GM21528 (cell line): ENCODE results near the gene ARL4D.
A peak's percentile ranks its signal among the peaks of the same experiment; 100 is the strongest.
"Not testable (repeated sequence)": the region's sequence is repeated elsewhere in the genome, so short reads cannot be mapped to it uniquely, and the experiment has no call there.

Source experiments
- ATAC-seq: cut with Tn5 transposase; IDR thresholded peaks from one replicate; pipeline ENCODE4 v1.9.1; 2021; ENCODE audit warnings: mild to moderate bottlenecking, moderate library complexity; ENCODE audit not compliant: unreplicated experiment, low FRiP score

The ARL4D gene

DNA sequence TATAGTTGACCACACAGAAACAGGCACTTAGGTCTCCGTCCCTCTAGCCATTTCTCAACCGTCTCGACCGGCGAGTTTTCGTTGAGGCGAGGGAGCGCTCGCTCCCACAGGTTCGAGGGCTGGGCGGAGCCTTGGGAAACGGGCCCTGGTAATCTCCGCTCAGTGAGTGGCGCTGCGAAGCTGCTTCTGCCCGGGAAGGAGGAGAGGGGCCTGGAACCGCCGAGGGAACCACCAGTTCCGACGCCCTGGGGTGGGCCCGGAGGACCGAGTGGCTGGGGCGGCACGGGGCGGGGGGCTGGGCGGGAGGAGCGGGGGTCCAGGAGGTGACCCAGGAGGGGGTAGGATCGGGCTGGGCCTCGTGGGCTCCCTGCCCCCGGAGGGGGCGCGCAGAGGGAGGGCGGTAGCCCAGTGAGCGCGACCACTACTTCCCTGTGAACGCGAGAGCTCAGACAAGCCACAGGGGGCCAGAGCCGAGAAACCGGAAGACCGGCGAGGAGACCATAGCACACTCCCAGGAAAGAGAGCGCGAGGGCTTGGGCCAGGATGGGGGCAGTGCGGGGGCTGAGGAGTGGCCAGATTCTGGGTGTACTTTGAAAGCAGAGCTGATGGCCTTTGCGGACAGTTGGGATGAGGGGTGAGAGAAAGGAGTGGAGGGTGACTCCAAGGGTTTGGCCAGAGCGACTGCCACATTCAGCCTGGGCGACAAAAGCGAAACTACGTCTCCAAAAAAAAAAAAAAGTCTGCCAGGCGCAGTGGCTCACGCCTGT, 29.9 kb upstream of the ARL4D start:
- ATAC-seq: peak; percentile 33

DNA sequence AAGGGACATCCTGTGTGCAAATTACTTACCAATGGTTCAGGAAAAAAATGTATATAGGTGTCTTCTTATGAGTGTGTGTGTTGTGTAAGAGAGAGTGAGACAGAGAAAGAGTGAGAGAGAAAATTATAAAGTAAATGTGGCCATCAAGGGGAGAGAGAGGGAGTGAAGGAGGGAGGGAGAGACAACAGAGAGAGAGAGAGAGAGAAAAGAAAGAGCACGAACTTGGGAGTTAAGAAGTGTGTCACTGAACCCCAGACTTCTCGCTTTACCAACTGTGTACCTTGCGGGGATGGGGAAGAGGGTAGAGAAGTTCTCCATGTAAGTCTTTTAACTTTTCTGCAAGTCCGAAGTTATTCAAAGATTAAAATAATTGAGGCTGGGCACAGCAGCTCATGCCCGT, 28.8 kb upstream of the ARL4D start:
- ATAC-seq: no peak

DNA sequence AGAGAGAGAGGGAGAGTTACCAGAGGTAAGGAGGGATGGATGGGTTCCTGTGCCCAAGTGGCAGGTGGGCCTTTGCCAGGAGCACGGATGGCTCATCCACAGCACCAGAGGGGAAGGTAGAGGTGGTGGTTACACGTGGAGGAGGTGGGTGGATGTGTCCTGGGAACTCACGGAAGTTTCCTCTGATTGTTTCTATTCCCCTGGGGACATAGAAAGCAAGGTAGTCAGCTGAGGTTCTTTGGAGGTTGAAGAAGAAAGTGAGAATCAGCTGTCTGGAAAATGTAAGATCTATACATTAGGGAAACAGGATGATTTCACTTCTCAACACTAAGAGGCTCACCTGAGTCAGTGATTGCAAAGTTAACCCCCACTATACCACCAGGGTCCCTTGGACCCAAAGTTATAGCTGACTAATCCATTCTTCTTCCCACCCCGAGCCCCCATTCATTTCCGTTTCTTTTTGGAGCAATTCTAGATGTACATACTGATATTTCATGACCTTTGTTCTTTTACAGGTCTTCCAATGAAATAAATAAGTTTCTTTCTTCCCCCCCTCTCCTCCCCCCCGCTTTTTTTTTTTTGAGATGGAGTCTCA, 27.5 kb upstream of the ARL4D start:
- no peak for ATAC-seq

DNA sequence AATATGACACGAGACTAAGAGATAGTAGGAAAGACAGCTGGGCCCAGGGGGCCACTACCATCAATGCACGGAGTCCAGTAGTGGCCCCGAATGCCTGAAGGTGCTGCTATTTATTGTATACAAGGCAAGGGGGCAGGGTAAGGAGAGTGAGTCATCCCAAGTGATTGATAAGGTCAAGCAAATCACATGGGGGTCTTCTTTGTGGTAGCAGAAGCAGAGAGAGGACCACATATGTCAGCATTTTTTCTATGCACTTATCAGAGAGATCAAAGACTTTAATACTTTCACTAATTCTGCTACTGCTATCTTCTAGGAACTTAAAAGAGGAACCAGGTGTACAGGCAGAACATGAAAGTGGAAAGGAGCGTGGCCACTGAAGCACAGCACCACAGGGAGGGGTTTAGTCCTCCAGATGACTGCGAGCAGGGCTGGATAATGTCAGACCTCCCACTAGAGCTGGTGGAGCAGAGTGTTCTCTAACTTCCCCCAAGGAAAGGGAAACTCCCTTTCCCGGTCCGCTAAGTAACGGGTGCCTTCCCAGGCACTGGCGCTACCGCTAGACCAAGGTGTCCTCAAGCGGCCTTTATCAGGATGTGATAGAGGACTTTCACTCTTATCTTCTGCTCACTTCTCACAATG, 26.4 kb upstream of the ARL4D start:
- no peak for ATAC-seq

DNA sequence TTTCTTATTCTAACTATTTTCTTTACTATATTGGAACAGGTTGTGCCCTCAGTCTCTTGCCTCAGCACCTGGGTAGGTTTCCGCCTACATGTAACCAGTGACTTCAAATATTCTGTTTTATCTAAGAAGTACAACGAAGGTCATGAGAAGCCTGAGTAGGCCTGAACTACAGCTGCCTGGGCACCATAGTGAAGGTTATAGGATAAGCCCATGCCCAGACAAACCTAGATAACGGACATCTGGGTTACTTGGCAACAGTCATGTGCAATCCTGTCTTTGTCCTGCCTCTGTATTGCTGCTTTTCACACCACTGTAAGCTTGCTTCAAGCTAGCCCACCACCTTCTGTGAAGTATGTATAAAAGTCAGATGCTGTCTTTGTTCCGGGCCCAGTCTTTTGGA, 25.4 kb upstream of the ARL4D start:
- no peak for ATAC-seq

DNA sequence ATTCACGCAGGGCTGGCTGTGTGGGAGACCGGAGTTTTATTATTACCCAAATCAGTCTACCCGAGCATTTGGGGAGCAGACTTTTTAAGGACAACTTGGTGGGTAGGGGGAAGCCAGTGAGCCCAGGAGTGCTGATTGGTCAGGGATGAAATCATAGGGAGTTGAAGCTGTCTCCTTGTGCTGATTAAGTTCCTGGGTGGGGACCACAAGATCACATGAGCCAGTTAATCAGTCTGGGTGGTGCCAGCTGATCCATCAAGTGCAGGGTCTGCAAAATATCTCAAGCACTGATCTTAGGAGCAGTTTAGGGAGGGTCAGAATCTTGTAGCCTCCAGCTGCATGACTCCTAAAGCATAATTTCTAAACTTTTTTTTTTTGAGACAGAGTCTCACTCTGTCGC, 22.9 kb upstream of the ARL4D start:
- not testable (repeated sequence) for ATAC-seq

DNA sequence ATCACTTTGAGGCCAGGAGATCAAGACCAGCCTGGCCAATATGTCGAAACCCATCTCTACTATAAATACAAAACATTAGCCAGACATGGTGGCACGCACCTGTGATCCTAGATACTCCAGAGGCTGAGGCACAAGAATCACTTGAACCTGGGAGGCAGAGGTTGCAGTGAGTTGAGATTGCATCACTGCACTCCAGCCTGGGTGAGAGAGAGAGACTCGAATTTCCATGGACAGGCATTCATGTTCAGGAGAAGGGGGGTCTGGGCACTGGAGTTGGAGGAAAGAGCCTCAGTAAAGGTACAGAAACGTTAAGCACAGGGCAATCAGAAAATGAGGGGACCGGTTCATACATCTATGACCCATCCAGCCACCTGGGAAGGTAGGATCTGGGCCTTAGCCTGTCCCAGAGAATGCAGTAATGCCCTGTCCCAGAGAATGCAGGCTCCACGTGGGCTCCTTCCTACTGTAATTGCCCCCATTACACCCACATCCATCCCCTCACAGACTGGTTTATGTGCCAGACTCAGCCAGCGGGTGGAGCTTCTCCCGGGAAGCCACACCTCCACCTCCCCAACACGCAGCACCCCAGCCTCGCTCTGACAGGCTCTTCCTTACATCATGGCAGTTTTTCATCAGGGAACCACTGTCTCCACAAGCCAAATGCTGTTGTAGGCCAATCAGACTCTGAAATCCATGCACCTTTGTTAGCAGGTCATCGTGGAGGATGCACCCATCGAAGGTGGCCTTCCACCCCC, 21.6 kb upstream of the ARL4D start:
- no peak for ATAC-seq

DNA sequence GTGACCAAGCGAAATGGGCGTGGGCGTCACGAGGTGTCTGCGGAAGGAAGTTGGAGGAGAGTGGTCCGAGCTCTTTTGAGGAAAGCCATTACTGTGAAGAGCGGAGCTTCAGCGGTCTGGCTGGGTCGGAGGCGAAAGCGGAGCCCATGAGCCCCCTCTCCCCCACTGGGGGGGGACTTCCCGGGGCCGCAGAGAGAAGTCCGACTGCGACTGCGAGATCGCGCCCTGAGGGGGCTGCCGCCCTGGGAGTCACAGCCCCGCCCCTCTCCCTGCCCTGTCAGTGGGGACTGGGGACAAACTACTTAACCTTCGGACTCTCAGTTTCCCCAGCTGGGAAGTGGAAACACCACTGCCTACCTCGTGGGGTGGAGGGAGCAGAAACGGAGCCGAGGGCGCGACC, 20.0 kb upstream of the ARL4D start:
- ATAC-seq: no peak

DNA sequence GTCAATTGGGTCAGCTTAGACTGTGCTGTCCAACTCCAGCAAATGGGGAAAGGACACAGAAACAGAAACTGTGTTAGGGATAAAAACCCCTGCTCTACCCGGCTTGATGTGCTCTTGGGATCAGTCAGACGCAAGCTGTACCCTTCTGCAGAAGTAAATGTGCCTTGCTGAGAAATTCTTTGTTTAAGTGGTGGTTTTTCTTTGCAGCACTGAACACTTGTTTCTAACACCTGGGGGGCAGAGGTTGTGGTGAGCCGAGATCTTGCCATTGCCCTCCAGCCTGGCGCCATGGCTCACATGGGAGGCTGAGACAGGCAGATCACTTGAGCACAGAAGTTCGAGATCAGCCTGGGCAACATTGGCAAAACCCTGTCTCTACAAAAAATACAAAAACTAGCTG, 18.5 kb upstream of the ARL4D start:
- ATAC-seq: no peak

DNA sequence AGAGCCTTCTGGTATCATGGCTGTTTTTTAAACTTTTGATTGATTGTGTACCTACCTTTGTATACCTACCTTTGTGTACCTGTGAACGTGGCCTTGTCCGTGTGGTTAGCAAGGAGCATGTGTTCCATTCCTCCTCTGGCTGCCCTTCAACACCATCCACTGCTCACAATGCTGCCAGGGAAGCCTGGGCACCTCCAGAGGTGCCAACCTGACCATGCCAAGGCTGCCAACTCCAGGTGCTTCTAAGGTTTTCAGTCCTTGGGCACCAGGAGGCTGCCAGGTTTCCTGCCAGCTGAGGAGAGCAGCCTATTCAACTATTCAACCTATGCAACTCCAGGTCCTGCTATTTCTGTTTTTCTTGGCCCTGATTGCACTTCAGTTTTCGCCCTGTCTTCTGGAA, 17.6 kb upstream of the ARL4D start:
- no peak for ATAC-seq

DNA sequence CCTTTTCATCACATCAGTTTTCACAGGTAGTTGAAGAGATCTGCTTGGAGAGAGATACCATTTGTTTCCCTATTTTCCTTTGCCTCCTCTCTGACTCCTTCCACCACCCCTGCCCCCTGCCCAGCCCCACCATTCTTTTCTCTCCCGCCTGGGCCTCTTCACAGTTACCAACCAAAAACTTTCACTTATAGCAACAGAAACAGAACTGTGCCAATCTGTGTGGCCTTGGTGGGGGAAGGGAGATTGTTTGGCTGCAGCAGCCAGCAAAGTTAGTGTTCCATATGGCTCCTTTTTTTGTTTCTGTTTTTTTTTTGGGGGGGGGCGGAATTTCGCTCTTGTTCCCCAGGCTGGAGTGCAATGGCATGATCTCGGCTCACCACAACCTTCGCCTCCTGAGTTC, 17.2 kb upstream of the ARL4D start:
- no peak for ATAC-seq

DNA sequence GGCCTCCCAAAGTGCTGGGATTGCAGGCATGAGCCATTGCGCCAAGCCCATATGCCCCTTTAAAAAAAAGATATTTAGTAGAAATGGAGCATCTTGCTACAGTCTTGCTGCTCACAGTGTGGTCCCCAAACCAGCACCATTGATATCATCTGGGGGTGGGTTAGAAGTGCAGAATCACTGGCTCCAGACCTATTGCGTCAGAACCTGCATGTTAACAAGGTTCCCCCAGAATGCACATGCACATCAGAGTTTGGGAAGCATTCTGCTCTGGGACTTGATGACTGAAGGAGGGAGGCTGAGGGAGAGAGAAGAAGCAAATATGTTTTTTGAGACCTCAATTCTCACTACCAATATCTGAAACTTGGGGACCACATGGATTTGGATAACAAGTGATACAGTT, 16.0 kb upstream of the ARL4D start:
- ATAC-seq: no peak

DNA sequence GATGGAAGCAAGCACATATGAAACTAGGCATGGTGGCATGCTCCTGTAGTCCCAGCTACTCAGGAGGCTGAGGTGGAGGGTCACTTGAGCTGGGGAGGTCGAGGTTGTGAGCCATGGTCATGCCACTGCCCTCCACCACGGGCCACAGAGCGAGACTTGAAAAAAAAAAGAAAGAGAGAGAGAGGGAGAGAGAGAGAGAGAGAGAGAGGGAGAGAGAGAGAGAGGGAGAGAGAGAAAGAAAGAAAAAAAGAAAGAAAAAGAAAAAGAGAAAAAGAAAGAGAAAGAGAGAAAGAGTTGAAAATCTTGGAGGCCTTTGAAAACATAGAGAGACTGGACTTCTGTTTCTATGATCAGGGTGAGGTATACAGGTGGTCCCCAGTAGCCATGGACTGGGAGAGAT, 15.4 kb upstream of the ARL4D start:
- ATAC-seq: no peak

DNA sequence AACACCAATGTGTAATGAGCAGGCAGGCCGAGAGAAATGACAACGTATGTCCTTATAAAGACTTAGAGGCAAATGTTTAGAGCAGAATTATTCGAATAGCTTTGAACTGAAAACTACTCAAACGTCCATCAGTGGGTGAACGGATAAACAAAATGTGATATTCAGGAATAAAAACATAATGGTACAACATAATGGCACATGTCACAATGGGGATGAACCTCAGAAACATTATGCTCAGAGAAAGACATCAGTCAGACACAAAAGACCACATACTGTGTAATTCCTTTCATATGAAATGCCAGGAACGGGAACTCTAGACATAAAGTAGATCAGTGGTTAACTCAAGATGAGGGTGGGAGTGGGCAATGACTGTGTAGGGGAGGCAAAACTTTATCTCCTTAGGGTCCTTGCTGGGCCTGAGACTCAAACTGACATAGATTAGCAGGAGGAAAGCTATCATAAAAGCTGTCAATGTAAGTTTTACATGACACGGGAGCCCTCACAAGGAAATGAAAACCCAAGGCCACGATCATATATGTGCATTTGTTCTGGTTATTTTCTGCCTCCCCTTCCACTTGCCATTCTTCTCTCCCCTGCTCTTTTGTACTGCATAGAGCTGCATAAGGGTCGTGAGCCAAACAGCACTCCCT, 14.8 kb upstream of the ARL4D start:
- ATAC-seq: no peak

DNA sequence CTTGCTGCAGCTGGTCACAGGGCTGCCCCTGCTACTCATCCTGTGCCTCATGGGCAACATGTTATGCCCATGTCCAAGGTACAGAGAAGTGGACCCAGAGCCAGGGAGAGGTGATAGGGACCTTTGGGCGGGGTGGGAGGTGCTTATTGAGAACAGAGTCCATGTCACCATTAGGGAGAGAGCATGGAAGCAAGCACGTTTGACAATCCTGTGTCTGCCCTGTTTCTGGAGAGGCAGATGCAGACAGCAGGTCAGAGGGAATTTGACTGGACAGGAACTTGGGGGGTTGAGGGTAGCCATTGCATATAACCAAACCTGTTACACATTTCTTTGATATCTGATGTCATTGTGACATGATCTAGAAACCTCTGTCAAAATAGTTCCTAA, 14.3 kb upstream of the ARL4D start:
- ATAC-seq: no peak

DNA sequence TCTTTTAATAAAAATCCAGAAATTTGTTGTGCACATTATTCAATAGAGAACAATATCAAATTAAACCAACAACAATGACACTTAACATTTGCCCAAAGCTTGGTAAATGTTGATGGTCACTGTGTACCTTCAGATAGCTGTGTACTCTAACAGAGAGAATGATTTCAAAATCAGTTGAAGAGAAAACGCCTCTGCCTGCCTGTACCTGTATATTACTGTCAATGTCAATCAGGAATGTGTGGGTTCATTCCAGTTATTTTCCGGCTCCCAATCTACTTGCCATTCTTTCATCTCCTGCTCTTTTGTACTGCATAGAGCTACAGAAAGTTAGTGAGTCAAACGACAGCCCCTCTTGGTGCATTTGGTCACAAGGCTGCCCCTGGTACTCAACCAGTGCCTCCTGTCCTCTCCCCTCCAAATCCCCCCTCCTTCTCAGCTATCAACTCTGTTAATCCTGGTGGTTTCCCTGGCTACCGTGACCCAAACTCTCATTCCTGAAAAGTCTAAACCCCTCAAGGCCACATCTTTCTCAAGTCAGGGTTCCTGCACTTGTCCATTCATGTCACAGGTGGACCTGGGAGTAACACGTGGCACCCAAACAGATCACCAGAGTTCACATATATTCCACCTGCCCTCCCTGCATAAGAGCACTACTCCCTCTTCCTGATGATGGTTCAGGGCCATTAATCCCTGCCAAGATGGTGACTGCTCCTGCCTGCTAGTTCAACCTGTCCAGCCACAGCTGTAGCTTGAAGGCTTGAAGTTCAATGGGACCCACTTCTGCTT, 13.6 kb upstream of the ARL4D start:
- ATAC-seq: no peak

DNA sequence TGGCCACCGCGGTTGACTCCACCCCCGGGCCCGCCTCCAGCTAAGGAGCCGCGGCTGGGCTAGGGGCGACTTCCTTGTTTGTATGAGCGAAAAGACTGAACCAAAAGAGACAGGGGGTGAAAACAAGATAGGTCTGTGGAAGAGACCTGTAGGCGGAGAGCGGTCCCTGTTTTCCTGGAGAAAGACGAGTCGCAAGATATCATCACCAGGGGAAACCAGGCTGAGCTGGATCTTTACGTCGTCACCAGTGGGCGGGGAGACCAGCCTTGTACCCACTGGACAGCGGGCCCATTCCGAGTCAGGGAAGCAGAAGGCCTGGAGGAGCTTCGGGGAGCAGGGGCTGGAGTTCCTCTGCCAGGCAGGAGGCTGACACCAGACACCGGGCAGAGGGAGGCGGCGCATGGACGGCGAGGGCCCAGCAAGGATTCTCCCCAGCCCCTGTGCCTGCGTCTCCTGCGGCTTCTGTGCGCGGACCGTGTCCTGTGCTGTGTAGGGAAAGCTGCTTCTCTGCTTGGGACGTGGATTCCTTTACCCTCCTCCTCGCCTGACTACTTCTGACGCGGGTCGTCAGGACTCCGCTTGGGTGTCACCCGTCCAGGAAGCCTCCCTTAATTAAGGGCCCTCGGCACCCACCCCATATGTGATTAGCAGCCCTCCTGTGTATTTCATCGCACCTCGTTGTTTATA, 10.3 kb upstream of the ARL4D start:
- ATAC-seq: peak; percentile 56

DNA sequence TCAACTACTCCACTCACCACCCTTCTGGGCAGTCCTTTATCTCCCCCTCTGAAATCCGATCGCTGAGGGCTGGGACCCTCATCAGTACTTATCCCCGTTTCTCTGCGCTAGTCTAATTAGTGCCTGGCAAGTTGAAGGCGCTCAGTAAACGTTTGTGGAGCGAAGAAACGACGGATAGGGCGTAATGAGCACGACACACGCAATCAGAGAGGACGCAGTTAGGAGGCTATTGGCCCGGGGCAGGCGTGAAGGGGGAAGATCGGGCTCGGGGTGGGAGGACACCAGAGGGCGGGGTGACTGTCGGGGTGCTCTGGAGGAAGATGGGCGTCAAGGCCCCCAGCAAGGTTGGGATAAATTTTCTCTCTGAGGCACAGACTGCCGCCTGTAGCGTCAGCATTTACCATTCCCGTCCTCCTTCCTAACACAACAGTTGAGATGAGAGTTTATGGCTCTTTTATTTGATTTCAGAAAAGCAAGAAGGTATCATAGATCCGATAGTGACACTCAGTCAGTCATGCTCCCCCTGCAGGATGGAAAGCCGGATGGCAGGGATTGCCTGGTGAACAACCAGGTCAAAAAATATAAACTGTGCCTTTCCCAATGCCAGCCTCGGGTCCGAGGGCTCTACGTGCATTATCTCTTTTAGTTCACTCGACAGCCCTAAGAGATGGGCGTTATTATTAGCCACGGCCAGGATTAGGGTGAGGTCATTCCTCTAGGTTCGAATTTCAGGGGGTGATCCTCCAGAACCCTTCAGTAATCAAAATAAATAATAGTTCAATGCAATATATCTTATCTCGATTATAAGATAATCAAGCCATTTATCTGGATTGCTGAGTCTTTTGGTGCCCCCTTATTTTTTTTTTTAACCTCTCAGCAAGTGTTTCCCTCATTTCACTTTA, 9.5 kb upstream of the ARL4D start:
- ATAC-seq: no peak

DNA sequence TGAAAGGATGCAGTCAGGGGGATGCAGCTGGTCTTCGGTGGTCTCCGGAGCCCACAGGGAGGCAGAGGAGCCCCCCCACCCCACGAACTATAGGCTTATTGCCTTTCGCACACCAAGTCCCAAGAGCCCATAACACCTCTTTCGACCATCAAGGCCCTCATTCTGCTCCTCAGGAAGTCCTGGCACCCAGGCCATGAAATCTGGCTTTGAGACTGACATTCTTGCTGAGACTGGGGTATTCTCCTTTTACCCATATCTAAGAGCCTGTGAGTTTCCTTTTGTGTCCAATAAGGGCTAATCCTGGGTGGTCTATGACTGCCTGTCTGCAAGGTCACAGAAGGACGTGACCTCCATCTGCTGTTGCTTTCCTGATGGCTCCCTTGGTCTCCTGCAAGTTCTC, 6.4 kb upstream of the ARL4D start:
- ATAC-seq: no peak
